T-helper 2 cell treated with Interferon-gamma antibody and Interleukin-4, amounts not matched to agents 5 μg/mL and 100 μg/mL, for 36 hours (primary cell): ENCODE measurements around the gene PTK6.

Experiments
- DNase-seq: peaks from one replicate; pipeline ENCODE4 v3.0.0; 2021; ENCODE audit warnings: low spot score
- H3K27ac Mint-ChIP-seq: one replicate; pipeline ENCODE4 v1.8.0; 2021; ENCODE audit warnings: mild to moderate bottlenecking, mixed read lengths
- H3K27me3 Mint-ChIP-seq: one replicate; pipeline ENCODE4 v1.8.0; 2021; ENCODE audit warnings: low read depth, mixed read lengths
- H3K36me3 Mint-ChIP-seq: one replicate; pipeline ENCODE4 v1.8.0; 2021; ENCODE audit warnings: low read depth, mixed read lengths
- H3K4me1 Mint-ChIP-seq: one replicate; pipeline ENCODE4 v1.8.0; 2021; ENCODE audit warnings: low read depth, mixed read lengths
- H3K4me3 Mint-ChIP-seq: one replicate; pipeline ENCODE4 v1.8.0; 2022; ENCODE audit warnings: mild to moderate bottlenecking, moderate library complexity, mixed read lengths
- H3K9me3 Mint-ChIP-seq: one replicate; pipeline ENCODE4 v1.8.0; 2021; ENCODE audit warnings: mixed read lengths

PTK6 gene

GRCh38 chr20:63500902-63501817 is 36.0 kb downstream of the PTK6 start:
- H3K27me3 Mint-ChIP-seq = peaks cover 30% of the 10 kb centered on the region
- no peak for DNase-seq

DNA sequence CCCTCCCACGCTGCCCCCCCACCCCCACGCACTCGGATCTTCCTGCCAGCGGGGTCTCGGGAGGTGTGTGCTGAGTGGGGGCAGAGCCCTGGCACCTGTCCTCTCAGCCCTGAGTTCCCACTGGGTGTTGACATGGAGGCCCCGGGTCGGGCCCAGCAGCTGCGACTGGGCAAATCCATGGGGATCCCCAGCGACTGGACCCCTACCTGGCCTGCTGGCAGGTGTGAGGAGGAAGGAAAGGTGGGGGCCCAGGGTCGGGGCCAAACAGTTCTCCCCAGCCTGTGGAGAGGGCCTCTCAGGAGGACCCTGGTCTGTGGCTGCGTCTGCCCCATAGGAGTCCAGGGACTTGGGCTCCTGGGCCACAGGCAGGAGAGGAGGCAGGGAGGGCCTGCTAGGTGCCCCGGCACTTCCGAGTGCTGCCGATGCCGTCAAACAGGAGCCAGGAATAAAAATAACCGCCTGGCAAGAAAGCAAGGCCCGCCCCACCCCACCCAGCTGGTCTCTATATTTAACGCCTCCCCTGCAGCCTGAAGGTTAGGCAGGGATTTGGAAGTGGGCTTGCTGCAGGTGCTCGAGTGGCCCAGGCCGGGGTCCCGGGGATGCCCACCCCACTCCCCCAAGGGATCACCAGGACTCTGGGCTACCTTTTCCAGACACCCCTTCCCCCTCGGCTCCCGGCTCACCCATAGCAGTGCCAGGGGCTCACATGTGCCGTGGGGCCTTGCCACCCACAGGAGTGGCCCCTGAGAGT is 36.9 kb downstream of the PTK6 start:
- no peak overlapping the region for H3K27ac Mint-ChIP-seq
- H3K27me3 Mint-ChIP-seq = peaks cover 31% of the 10 kb centered on the region
- peaks cover 3% of the 10 kb centered on the region for H3K9me3 Mint-ChIP-seq
- no peaks in the 10 kb centered on the region for H3K4me1 Mint-ChIP-seq
- H3K36me3 Mint-ChIP-seq = no peaks in the 10 kb centered on the region
- no peak for DNase-seq
- H3K4me3 Mint-ChIP-seq = no peak overlapping the region

More at GRCh38 chr20:63500902-63501817, 36.0 kb downstream of the PTK6 start:
- no peak overlapping the region for H3K27ac Mint-ChIP-seq
- no peak overlapping the region for H3K4me3 Mint-ChIP-seq
- no peaks in the 10 kb centered on the region for H3K4me1 Mint-ChIP-seq
- H3K9me3 Mint-ChIP-seq = peaks cover 3% of the 10 kb centered on the region
- no peaks in the 10 kb centered on the region for H3K36me3 Mint-ChIP-seq

- Mint-ChIP-seq H3K36me3 (no peaks in the 10 kb centered on the region), H3K27me3 (peaks cover 28% of the 10 kb centered on the region), H3K4me3 (no peak overlapping the region), H3K27ac (no peak overlapping the region), H3K4me1 (no peaks in the 10 kb centered on the region), H3K9me3 (peaks cover 3% of the 10 kb centered on the region)
- DNase-seq = no peak
These were observed 37.7 kb downstream of the PTK6 start for GRCh38 chr20:63499338-63499969.

- Mint-ChIP-seq H3K36me3 (no peaks in the 10 kb centered on the region), H3K27ac (no peak within 1 kb of the TSS), H3K4me1 (no peaks in the 10 kb centered on the region), H3K9me3 (peaks cover under 1% of the 10 kb centered on the region), H3K27me3 (peaks cover 26% of the 10 kb centered on the region), H3K4me3 (no peak within 1 kb of the TSS)
- DNase-seq = no peak
These were observed 38.2 kb downstream of the PTK6 start, which contains the start of gene EEF1A2 for GRCh38 chr20:63498960-63499337. EEF1A2 (minus strand) TSS chr20:63499083; CDS start chr20:63497763, 1,320 bp downstream.

DNA sequence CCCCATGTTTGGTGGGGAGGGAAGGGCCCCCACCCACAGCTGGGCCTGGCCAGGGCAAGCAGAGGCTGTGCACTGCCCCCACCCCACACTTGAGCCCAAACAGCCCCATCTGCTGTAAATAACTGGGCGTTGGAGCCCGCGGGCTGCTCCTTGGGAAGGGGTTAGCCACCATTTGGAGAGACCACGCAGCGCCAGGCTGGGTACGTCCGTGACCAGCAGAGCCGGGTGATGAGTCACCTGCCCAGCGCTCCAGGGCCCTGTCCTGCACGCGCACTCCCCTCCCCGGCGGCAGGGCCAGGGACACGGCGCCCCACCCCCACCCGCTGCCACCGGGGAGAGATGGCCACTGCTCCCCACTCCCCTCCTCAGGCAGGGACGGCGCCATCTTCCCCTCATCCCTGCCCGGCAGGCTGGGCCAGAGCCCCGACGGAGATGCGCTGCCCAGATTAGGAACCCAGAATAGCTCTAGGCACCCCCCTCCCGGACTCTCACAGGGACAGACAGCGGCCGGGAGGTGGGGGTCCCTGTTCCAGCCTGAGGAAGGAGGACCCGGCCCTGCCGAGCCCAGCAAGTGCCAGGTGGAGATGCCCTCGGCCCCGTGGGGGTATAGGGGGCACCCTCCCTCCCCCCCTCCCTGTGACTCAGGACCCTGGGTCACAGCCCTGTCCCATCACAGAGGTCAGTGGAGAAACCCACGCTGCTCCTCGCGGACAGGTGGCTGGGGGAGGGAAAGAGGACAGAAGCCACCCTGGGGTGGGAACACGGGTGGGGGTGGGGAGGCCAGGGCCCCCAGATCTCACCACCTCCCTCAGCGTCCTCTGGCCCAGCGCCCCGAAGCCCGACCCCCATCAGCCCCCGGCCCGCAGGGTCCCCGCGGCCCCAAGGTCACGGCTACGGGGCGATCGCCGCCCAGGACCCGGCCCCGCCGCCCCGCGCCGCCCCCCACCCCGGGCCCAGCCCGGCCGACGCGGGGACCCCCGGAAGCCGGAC is 38.9 kb downstream of the PTK6 start:
- Mint-ChIP-seq H3K9me3 (no peaks in the 10 kb centered on the region), H3K27me3 (peaks cover 25% of the 10 kb centered on the region), H3K36me3 (no peaks in the 10 kb centered on the region), H3K4me3 (no peak overlapping the region), H3K4me1 (no peaks in the 10 kb centered on the region), H3K27ac (no peak overlapping the region)
- no peak for DNase-seq

DNA sequence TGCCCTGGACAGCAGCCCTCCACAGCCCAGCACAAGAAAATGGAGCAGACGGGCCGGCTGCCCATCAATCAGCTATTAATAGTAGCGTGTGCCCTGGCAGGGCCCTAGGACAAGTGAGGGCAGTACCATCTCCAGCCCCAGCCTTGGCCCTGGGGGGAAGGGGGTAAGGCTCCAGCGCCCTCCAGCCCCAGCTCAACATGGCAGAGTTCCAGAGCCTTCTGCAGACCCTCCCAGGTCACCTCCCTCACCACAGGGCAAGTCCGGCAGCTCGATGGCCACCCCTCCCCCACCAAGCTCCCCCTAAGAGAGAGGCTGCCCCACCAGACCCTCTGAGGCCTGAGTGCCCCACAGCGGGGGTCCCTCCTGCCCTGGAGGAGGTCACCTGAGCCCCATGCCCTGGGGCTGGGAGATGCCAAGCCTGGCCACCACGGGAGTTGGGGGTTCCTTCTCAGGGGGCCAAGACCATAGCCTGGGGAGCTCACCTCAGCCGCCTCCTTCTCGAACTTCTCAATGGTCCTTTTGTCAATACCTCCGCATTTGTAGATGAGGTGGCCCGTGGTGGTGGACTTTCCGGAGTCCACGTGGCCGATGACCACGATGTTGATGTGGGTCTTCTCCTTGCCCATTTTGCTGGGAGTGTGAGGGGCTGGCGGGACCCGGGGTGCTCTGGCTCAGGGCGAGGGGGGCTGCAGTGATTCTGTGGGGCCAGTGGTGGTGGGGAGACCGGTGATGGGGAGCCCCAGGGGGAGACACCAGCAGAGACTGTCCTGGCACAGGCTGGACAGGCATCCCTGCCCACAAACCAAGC is 39.8 kb downstream of the PTK6 start:
- Mint-ChIP-seq H3K9me3 (no peaks in the 10 kb centered on the region), H3K4me3 (peak overlapping the region; percentile 12)

GRCh38 chr20:63496596-63497120 is 40.5 kb downstream of the PTK6 start:
- no peaks in the 10 kb centered on the region for H3K4me1 Mint-ChIP-seq
- H3K4me3 Mint-ChIP-seq = peak overlapping the region; percentile 12
- no peak overlapping the region for H3K27ac Mint-ChIP-seq
- H3K36me3 Mint-ChIP-seq = no peaks in the 10 kb centered on the region
- no peak for DNase-seq
- peaks cover 25% of the 10 kb centered on the region for H3K27me3 Mint-ChIP-seq
- H3K9me3 Mint-ChIP-seq = no peaks in the 10 kb centered on the region

More for the DNA sequence above, 39.8 kb downstream of the PTK6 start:
- Mint-ChIP-seq H3K4me1 (no peaks in the 10 kb centered on the region), H3K36me3 (no peaks in the 10 kb centered on the region), H3K27me3 (peaks cover 25% of the 10 kb centered on the region), H3K27ac (no peak overlapping the region)
- no peak for DNase-seq

- H3K27ac Mint-ChIP-seq = no peak overlapping the region
- no peaks in the 10 kb centered on the region for H3K9me3 Mint-ChIP-seq
- no peaks in the 10 kb centered on the region for H3K36me3 Mint-ChIP-seq
- no peaks in the 10 kb centered on the region for H3K4me1 Mint-ChIP-seq
- DNase-seq = peak; percentile 51
- peaks cover 23% of the 10 kb centered on the region for H3K27me3 Mint-ChIP-seq
- peak overlapping the region; percentile 56 for H3K4me3 Mint-ChIP-seq
These were observed 41.2 kb downstream of the PTK6 start for GRCh38 chr20:63495741-63496595.

DNA sequence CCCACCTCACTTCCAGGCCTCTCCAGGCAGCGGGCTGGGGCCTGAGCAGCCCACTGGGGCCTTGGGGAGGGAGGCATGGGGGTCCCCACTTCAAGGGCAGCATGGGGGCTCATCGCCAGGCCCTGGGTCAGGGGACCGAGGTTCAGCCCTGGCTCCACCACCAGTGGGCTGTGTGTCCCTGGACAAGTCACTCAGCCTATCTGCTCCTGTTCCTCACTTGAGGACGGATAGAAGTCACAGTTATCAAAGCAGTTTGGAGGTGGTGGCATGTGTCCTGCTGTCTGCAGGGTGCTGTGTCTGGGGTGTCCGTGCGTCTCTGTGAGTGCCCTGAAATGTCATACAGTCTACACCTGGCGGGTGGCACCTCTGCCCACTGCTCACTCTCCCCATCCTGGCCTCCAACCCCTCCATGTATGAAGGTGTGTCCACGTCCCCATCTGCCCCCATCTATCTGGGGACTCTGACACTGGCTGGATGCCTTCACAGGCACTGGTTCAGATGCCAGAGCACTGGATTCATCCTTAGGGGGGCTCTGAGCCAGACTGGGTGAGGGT is 41.9 kb downstream of the PTK6 start:
- Mint-ChIP-seq H3K4me3 (no peak overlapping the region), H3K27ac (no peak overlapping the region), H3K4me1 (no peaks in the 10 kb centered on the region), H3K27me3 (peaks cover 18% of the 10 kb centered on the region), H3K9me3 (no peaks in the 10 kb centered on the region), H3K36me3 (no peaks in the 10 kb centered on the region)
- DNase-seq = no peak

- no peak overlapping the region for H3K27ac Mint-ChIP-seq
- no peaks in the 10 kb centered on the region for H3K9me3 Mint-ChIP-seq
- no peak for DNase-seq
- peaks cover 18% of the 10 kb centered on the region for H3K27me3 Mint-ChIP-seq
- H3K4me1 Mint-ChIP-seq = no peaks in the 10 kb centered on the region
- H3K36me3 Mint-ChIP-seq = no peaks in the 10 kb centered on the region
- no peak overlapping the region for H3K4me3 Mint-ChIP-seq
These were observed 42.6 kb downstream of the PTK6 start for GRCh38 chr20:63494420-63495166.

GRCh38 chr20:63494084-63494419 is 43.1 kb downstream of the PTK6 start:
- Mint-ChIP-seq H3K4me3 (no peak overlapping the region), H3K27ac (no peak overlapping the region), H3K9me3 (no peaks in the 10 kb centered on the region), H3K27me3 (peaks cover 23% of the 10 kb centered on the region), H3K4me1 (no peaks in the 10 kb centered on the region), H3K36me3 (no peaks in the 10 kb centered on the region)
- DNase-seq = no peak
